UCSD-AML1 (cell line): ENCODE data around the gene GPR148.
"Not testable (repeated sequence)": the region's sequence is repeated elsewhere in the genome, so short reads cannot be mapped to it uniquely, and the experiment has no call there.

Experiments
- DNase-seq: peaks from one replicate; lab custom pipeline; 2025; ENCODE audit not compliant: unreplicated experiment; lab: John Stamatoyannopoulos, UW

Gene GPR148

GRCh38 chr2:130728549-130729316, at the start of gene GPR148:
Gene GPR148 (plus strand): TSS chr2:130729070. CDS start chr2:130729152, 82 bp downstream.
- DNase-seq, result no peak

GRCh38 chr2:130692041-130692770, 36.7 kb upstream of the GPR148 start:
- not testable (repeated sequence) for DNase-seq

GRCh38 chr2:130693474-130693873, 35.4 kb upstream of the GPR148 start:
- DNase-seq, result not testable (repeated sequence)

- not testable (repeated sequence) for DNase-seq
Measured at GRCh38 chr2:130703250-130703649, 25.6 kb upstream of the GPR148 start.

GRCh38 chr2:130714795-130715194, 14.1 kb upstream of the GPR148 start:
- DNase-seq, result not testable (repeated sequence)

GRCh38 chr2:130720036-130720435, 8.8 kb upstream of the GPR148 start:
- DNase-seq, result no peak

GRCh38 chr2:130720528-130720927, 8.3 kb upstream of the GPR148 start:
- DNase-seq, result no peak

GRCh38 chr2:130724455-130724854, 4.4 kb upstream of the GPR148 start:
- no peak for DNase-seq

- no peak for DNase-seq
Measured at GRCh38 chr2:130726614-130727180, 2.2 kb upstream of the GPR148 start.

GRCh38 chr2:130727286-130727924, 1.5 kb upstream of the GPR148 start:
- DNase-seq, result no peak

GRCh38 chr2:130728007-130728454, 839 bp upstream of the GPR148 start:
- no peak for DNase-seq

- DNase-seq, result no peak
Measured at GRCh38 chr2:130729322-130730299, 741 bp downstream of the GPR148 start.

GRCh38 chr2:130732257-130732656, 3.4 kb downstream of the GPR148 start:
- DNase-seq, result not testable (repeated sequence)

GRCh38 chr2:130735200-130735599, 6.3 kb downstream of the GPR148 start:
- DNase-seq, result no peak

- DNase-seq, result no peak
Measured at GRCh38 chr2:130736487-130736886, 7.6 kb downstream of the GPR148 start.

- DNase-seq, result no peak
Measured at GRCh38 chr2:130737592-130737991, 8.7 kb downstream of the GPR148 start.

GRCh38 chr2:130740671-130741070, 11.8 kb downstream of the GPR148 start:
- no peak for DNase-seq

GRCh38 chr2:130743278-130743677, 14.4 kb downstream of the GPR148 start:
- no peak for DNase-seq

GRCh38 chr2:130744287-130745117, 15.6 kb downstream of the GPR148 start:
- no peak for DNase-seq
